ENCODE measurements around the gene SAP30L. TPM values are rescaled to one million over a fixed set of nuclear protein-coding genes. Genes with fewer than 3 reads are reported as not detected.

SAP30L gene
- total and polyA plus RNA-seq, 2 of the 13 experiments (the other 11 are each of a cell fraction or from before 2014, with no cell fraction given): 27.9 to 37.2 TPM

GRCh38 chr5:154405078-154405792 is 40.6 kb upstream of the SAP30L start:
- FAIRE-seq (peak; percentile 63), DNase-seq (ENCODE audit: low spot score) (peak; percentile 59), ATAC-seq (peak; percentile 99)
- no TSS peak for BruUV-seq (replicated peaks)
- Histone ChIP-seq H3K9me3 (ENCODE audit: low read length) (no peaks in the 10 kb centered on the region), H3K4me1 (ENCODE audit: insufficient read depth, low read length) (0 out of 2 replicates have a peak, but pooled peaks cover 9% of the 10 kb centered on the region), H2AFZ (ENCODE audit: low read length) (no peak overlapping the region), H3K79me2 (ENCODE audit: insufficient read depth, low read length) (no peaks in the 10 kb centered on the region), H3K27me3 (ENCODE audit: control insufficient read depth in 1 of 2, insufficient read depth in 2 of 2, low read length in 2 of 2) (no peaks in the 10 kb centered on the region), H4K20me1 (ENCODE audit: insufficient read depth, low read length) (no peaks in the 10 kb centered on the region), H3K4me3 (replicated peaks in 1 of 3; ENCODE audit: insufficient read depth in 1 of 3, low read depth in 2 of 3, low read length in 3 of 3) (peak overlapping the region in 1 of 3 experiments; percentile 62; a peak in 3 of 6 replicates), H3K36me3 (replicated peaks in 1 of 2; ENCODE audit: control insufficient read depth in 1 of 2, insufficient read depth in 2 of 2, low read length in 2 of 2) (no peaks in the 10 kb centered on the region), H3K4me2 (ENCODE audit: low read depth, low read length) (peak overlapping the region; percentile 76), H3K9ac (ENCODE audit: insufficient read depth, low read depth, low read length) (no peak overlapping the region), H3K27ac (ENCODE audit: extremely low read length, insufficient read depth, low read length) (no peak overlapping the region)
- in situ Hi-C loops (cut with HindIII; ENCODE audit: extremely low pct_ligation_motif_present, low pct_unique_long_range_greater_than_20kb): loop anchor here (5.0 kb wide), 1 partner anchor 333 kb away; no protein-coding TSS in a partner anchor
- ChIA-PET CTCF (ENCODE audit: low intra/inter-chr PET ratio, low total read pairs) (interaction anchor here (1.0 to 2.1 kb wide), 4 partner anchors 215 to 431 kb away, joined by 3 to 18 read pairs (median 4); no protein-coding TSS in a partner anchor), POLR2A (interaction anchor here (0.6 to 1.8 kb wide), 4 partner anchors 92 to 333 kb away, joined by 3 to 7 read pairs (median 5); partner anchors contain the start of gene GALNT10)
- intact Hi-C loops (cut with micrococcal nuclease; ENCODE audit: unreplicated experiment): loop anchor here (1.0 to 10.0 kb wide), 4 partner anchors 70 to 333 kb away; partner anchors contain the start of gene GALNT10
- WGBS (ENCODE audit: low lambda C conversion rate): 34% methylated on average over 23 of the region's 37 CpGs
- TF ChIP-seq SATB2 (CRISPR knock-in tag; IDR thresholded peaks at IDR 0.05) (no peak), MYNN (CRISPR knock-in tag; IDR thresholded peaks at IDR 0.05; ENCODE audit: low read depth) (no peak), ZNF512 (CRISPR knock-in tag; IDR thresholded peaks at IDR 0.05) (no peak), CEBPG (CRISPR knock-in tag; IDR thresholded peaks at IDR 0.05) (no peak), HNF4G (IDR thresholded peaks at IDR 0.05; ENCODE audit: borderline replicate concordance, low read depth, low read length) (no peak), HNF4G (CRISPR knock-in tag; IDR thresholded peaks at IDR 0.05; ENCODE audit: borderline replicate concordance, low read depth) (0 out of 2 replicates have a peak, but pooled peaks have one; percentile 21), PAXIP1 (CRISPR knock-in tag; conservative IDR thresholded peaks at IDR 0.05) (no peak), NFKB2 (CRISPR knock-in tag; IDR thresholded peaks at IDR 0.05; ENCODE audit: borderline replicate concordance) (peak; percentile 63; the same call in 1 of the 2 replicates), ZNF770 (CRISPR knock-in tag; IDR thresholded peaks at IDR 0.05) (no peak), REL (CRISPR knock-in tag; conservative IDR thresholded peaks at IDR 0.05) (no peak), ZNF629 (CRISPR knock-in tag; conservative IDR thresholded peaks at IDR 0.05) (0 out of 2 replicates have a peak, but pooled peaks have one; percentile 33), RXRA (CRISPR knock-in tag; IDR thresholded peaks at IDR 0.05) (peak; percentile 40; the same call in 1 of the 2 replicates), ZNF781 (CRISPR knock-in tag; IDR thresholded peaks at IDR 0.05; ENCODE audit: borderline replicate concordance, not compliant biosample characterization) (peak; percentile 27), RBM22 (optimal IDR thresholded peaks at IDR 0.05; ENCODE audit: low read length) (peak; percentile 14), CBX5 (CRISPR knock-in tag; IDR thresholded peaks at IDR 0.05; ENCODE audit: borderline replicate concordance) (no peak)
- TF ChIP-seq, protein P1, sequence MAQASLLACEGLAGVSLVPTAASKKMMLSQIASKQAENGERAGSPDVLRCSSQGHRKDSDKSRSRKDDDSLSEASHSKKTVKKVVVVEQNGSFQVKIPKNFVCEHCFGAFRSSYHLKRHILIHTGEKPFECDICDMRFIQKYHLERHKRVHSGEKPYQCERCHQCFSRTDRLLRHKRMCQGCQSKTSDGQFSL (CRISPR knock-in tag; IDR thresholded peaks at IDR 0.05): 0 out of 2 replicates have a peak, but pooled peaks have one; percentile 46
